IMR-90 (cell line): Measurements from ENCODE around the gene TNPO1. TPM values are rescaled to one million over a fixed set of nuclear protein-coding genes. Genes with fewer than 3 reads are reported as not detected.

Experiments used
- ATAC-seq: fragments of 200-7000 bp; cut with Tn5 transposase; 2 replicates; pipeline ENCODE4 v1.9.1; 2020; ENCODE audit warnings: low read depth, mild to moderate bottlenecking, moderate library complexity
- BruUV-seq: library from RNA; stranded (reverse); fragments of 400-500 nt; replicated peaks from 2 replicates; lab custom pipeline; 2021; lab: Mats Ljungman, UMichigan
- CTCF ChIA-PET: fragments of 300-600 bp; formaldehyde crosslinking; extraction: SDS; loops from one replicate; lab custom pipeline; 2021; ENCODE audit warnings: antibody characterized with exemption; lab: Yijun Ruan, JAX
- POLR2A ChIA-PET: fragments of 300-600 bp; sonication (Branson Sonifier 250); formaldehyde crosslinking; loops from one replicate; lab custom pipeline; 2022; ENCODE audit warnings: antibody characterized with exemption; ENCODE audit not compliant: unreplicated experiment; lab: Charles Lee
- DNase-seq: peaks from one replicate; pipeline ENCODE4 v3.0.0; 2013
- H2AFZ ChIP-seq: replicated peaks from 2 replicates; pipeline ENCODE3; 2013; ENCODE audit warnings: low read length, mild to moderate bottlenecking; ENCODE audit not compliant: poor library complexity
- H2AK5ac ChIP-seq: 2 replicates; pipeline ENCODE4 v1.6.1; 2013; ENCODE audit warnings: low read depth, low read length, inconsistent platforms
- H2AK9ac ChIP-seq: replicated peaks from 2 replicates; pipeline ENCODE3; 2013; ENCODE audit warnings: mild to moderate bottlenecking, low read depth, low read length, moderate library complexity; ENCODE audit not compliant: poor library complexity
- H2BK120ac ChIP-seq: 2 replicates; pipeline ENCODE4 v1.6.1; 2013; ENCODE audit warnings: low read depth, low read length, inconsistent platforms
- H2BK15ac ChIP-seq: 3 replicates; pipeline ENCODE4 v1.6.1; 2013; ENCODE audit warnings: low read depth, low read length, inconsistent platforms
- H2BK20ac ChIP-seq: 2 replicates; pipeline ENCODE4 v1.6.1; 2013; ENCODE audit warnings: low read depth, mild to moderate bottlenecking, inconsistent platforms, low read length, moderate library complexity
- H2BK5ac ChIP-seq: 2 replicates; pipeline ENCODE4 v1.6.1; 2013; ENCODE audit warnings: mild to moderate bottlenecking, low read depth, low read length, inconsistent platforms; ENCODE audit not compliant: poor library complexity, severe bottlenecking
- H3K14ac ChIP-seq: replicated peaks from 2 replicates; pipeline ENCODE4 v1.6.1; 2013; ENCODE audit warnings: low read depth, low read length, inconsistent platforms
- H3K18ac ChIP-seq: 2 replicates; pipeline ENCODE4 v1.6.1; 2013; ENCODE audit warnings: low read depth, low read length, control low read depth
- H3K23ac ChIP-seq: 2 replicates; pipeline ENCODE4 v1.6.1; 2013; ENCODE audit warnings: low read depth, low read length, inconsistent platforms
- H3K27ac ChIP-seq: 2 replicates; pipeline ENCODE4 v1.5.1; 2013; ENCODE audit warnings: mild to moderate bottlenecking, control low read depth, low read length; ENCODE audit not compliant: insufficient read depth
- H3K27me3 ChIP-seq: 2 replicates; pipeline ENCODE4 v1.6.1; 2013; ENCODE audit warnings: low read length; ENCODE audit not compliant: control insufficient read depth, insufficient read depth
- H3K36me3 ChIP-seq: 2 replicates; pipeline ENCODE4 v1.6.1; 2013; ENCODE audit warnings: low read length, mixed read lengths; ENCODE audit not compliant: control insufficient read depth, insufficient read depth
- H3K4ac ChIP-seq: 2 replicates; pipeline ENCODE4 v1.6.1; 2013; ENCODE audit warnings: low read depth, low read length, inconsistent platforms
- H3K4me1 ChIP-seq: 2 replicates; pipeline ENCODE4 v1.6.1; 2013; ENCODE audit warnings: low read length, mixed read lengths; ENCODE audit not compliant: control insufficient read depth, insufficient read depth
- H3K4me2 ChIP-seq: 2 replicates; pipeline ENCODE4 v1.6.1; 2013; ENCODE audit warnings: low read depth, mild to moderate bottlenecking, control low read depth, low read length, moderate library complexity
- H3K4me3 ChIP-seq: 2 replicates; pipeline ENCODE4 v1.5.1; 2013; ENCODE audit warnings: low read depth, mild to moderate bottlenecking, control low read depth, low read length, moderate library complexity; ENCODE audit not compliant: insufficient read depth
- H3K56ac ChIP-seq: 2 replicates; pipeline ENCODE4 v1.6.1; 2013; ENCODE audit warnings: low read length, inconsistent platforms; ENCODE audit not compliant: insufficient read depth; ENCODE audit errors: extremely low read depth
- H3K79me1 ChIP-seq, 2 experiments: 2 replicates each; pipeline ENCODE4 v1.6.1; 2013; ENCODE audit warnings: low read length in 2 of 2, inconsistent platforms in 1 of 2, low read depth in 1 of 2
- H3K9ac ChIP-seq: 2 replicates; pipeline ENCODE4 v1.6.1; 2013; ENCODE audit warnings: low read depth, low read length, control low read depth
- H3K9me1 ChIP-seq: 2 replicates; pipeline ENCODE4 v1.6.1; 2013; ENCODE audit warnings: low read length, inconsistent platforms; ENCODE audit not compliant: insufficient read depth
- H3K9me3 ChIP-seq: 2 replicates; pipeline ENCODE4 v1.6.1; 2013; ENCODE audit warnings: low read length; ENCODE audit not compliant: control insufficient read depth, insufficient read depth
- H4K20me1 ChIP-seq: 2 replicates; pipeline ENCODE4 v1.6.1; 2013; ENCODE audit warnings: low read length, inconsistent platforms; ENCODE audit not compliant: insufficient read depth
- H4K5ac ChIP-seq: 2 replicates; pipeline ENCODE4 v1.6.1; 2013; ENCODE audit warnings: mild to moderate bottlenecking, low read depth, low read length, control low read depth
- H4K8ac ChIP-seq, 2 experiments: 2 replicates each; pipeline ENCODE4 v1.6.1; 2013; ENCODE audit warnings: low read depth in 2 of 2, low read length in 2 of 2, control low read depth in 1 of 2, inconsistent platforms in 1 of 2
- H4K91ac ChIP-seq: 2 replicates; pipeline ENCODE4 v1.6.1; 2013; ENCODE audit warnings: low read depth, low read length, inconsistent platforms; ENCODE audit not compliant: insufficient read depth
- BHLHE40 ChIP-seq: fragments of 150-350 bp; IDR thresholded peaks from 2 replicates; pipeline ENCODE4 v1.6.1; 2016; ENCODE audit warnings: mild to moderate bottlenecking, low read depth, low read length
- CEBPB ChIP-seq: IDR thresholded peaks from 2 replicates; pipeline ENCODE4 v1.6.1; 2012; ENCODE audit warnings: low read depth, low read length, improper control_type of control experiment
- CHD1 ChIP-seq: IDR thresholded peaks from 2 replicates; pipeline ENCODE4 v1.6.1; 2012; ENCODE audit warnings: low read depth, low read length, improper control_type of control experiment
- CTCF ChIP-seq: conservative IDR thresholded peaks from 2 replicates; pipeline ENCODE4 v1.5.1; 2012; ENCODE audit warnings: mild to moderate bottlenecking, low read depth, low read length, improper control_type of control experiment
- ELK1 ChIP-seq: fragments of 150-350 bp; IDR thresholded peaks from 2 replicates; pipeline ENCODE4 v1.6.1; 2016; ENCODE audit warnings: low read depth, mild to moderate bottlenecking, low read length, moderate library complexity, borderline replicate concordance
- FOS ChIP-seq: fragments of 150-350 bp; IDR thresholded peaks from 2 replicates; pipeline ENCODE4 v1.6.1; 2016; ENCODE audit warnings: low read depth, low read length
- MAFK ChIP-seq: IDR thresholded peaks from 2 replicates; pipeline ENCODE4 v1.6.1; 2012; ENCODE audit warnings: low read depth, low read length, improper control_type of control experiment
- MAZ ChIP-seq: IDR thresholded peaks from 2 replicates; pipeline ENCODE4 v1.6.1; 2012; ENCODE audit warnings: low read depth, mild to moderate bottlenecking, low read length, improper control_type of control experiment, moderate library complexity, borderline replicate concordance
- MXI1 ChIP-seq: IDR thresholded peaks from 2 replicates; pipeline ENCODE4 v1.6.1; 2012; ENCODE audit warnings: low read depth, mild to moderate bottlenecking, low read length, moderate library complexity, borderline replicate concordance
- NFE2L2 ChIP-seq: fragments of 150-350 bp; IDR thresholded peaks from 2 replicates; pipeline ENCODE4 v1.6.1; 2016; ENCODE audit warnings: low read depth, mild to moderate bottlenecking, low read length
- POLR2A ChIP-seq: IDR thresholded peaks from 2 replicates; pipeline ENCODE4 v1.6.1; 2012; ENCODE audit warnings: mild to moderate bottlenecking, low read depth, low read length
- RAD21 ChIP-seq: IDR thresholded peaks from 2 replicates; pipeline ENCODE4 v1.6.1; 2012; ENCODE audit warnings: low read length, improper control_type of control experiment
- RCOR1 ChIP-seq: IDR thresholded peaks from 2 replicates; pipeline ENCODE4 v1.6.1; 2012; ENCODE audit warnings: mild to moderate bottlenecking, low read length, improper control_type of control experiment; ENCODE audit not compliant: insufficient replicate concordance
- RFX5 ChIP-seq: IDR thresholded peaks from 2 replicates; pipeline ENCODE4 v1.8.0; 2012; ENCODE audit warnings: low read depth, mild to moderate bottlenecking, low read length, moderate library complexity
- SMC3 ChIP-seq: fragments of 150-350 bp; IDR thresholded peaks from 2 replicates; pipeline ENCODE4 v1.6.1; 2016; ENCODE audit warnings: low read depth, mild to moderate bottlenecking, antibody characterized with exemption, low read length, moderate library complexity
- USF2 ChIP-seq: fragments of 150-350 bp; IDR thresholded peaks from 2 replicates; pipeline ENCODE4 v1.6.1; 2017; ENCODE audit warnings: mild to moderate bottlenecking, antibody characterized with exemption, low read length, low read depth
- WGBS, 2 experiments: methylation state at CpG; one replicate each; pipeline versions ENCODE4 v1.1.5 to v1.1.7; 2013; ENCODE audit warnings: missing lambda C conversion rate in 2 of 2; ENCODE audit not compliant: insufficient read length in 1 of 2; ENCODE audit errors: extremely low coverage in 2 of 2; 5-methylcytosine and 5-hydroxymethylcytosine counted together
- dilution Hi-C: fragments of 300-500 bp; cut with HindIII; formaldehyde crosslinking; loops from one replicate; pipeline ENCODE4 v1.14.3; 2018; ENCODE audit warnings: low sequenced_read_pairs; ENCODE audit not compliant: unreplicated experiment
- in situ Hi-C: fragments of 300-500 bp; cut with MboI; formaldehyde crosslinking; loops from 3 replicates; pipeline ENCODE4 v1.14.3; 2019; ENCODE audit warnings: low sequenced_read_pairs, inconsistent platforms, mixed read lengths
- intact Hi-C: fragments of 100-400 bp; cut with micrococcal nuclease; formaldehyde crosslinking; loops from 2 replicates; pipeline ENCODE4 v1.10.0; 2022
- polyA plus RNA-seq, 3 experiments: library from polyadenylated mRNA; depleted of rRNA; stranded (reverse); fragments of >200 nt; gene quantifications; 2 replicates each; pipeline ENCODE4 v1.2.3, GENCODE V29; 2012; ENCODE audit warnings: low replicate concordance in 1 of 3
- total RNA-seq: library from RNA; depleted of rRNA; stranded (reverse); fragments of >200 nt; gene quantifications from 2 replicates; pipeline ENCODE4 v1.2.3, GENCODE V29; 2012

Gene TNPO1
- total and polyA plus RNA-seq, 2 of the 4 experiments (the other 2 are of a cell fraction): 45.5 to 400 TPM

- ChIA-PET POLR2A (no interaction called here), CTCF (no interaction called here)
- Histone ChIP-seq H2BK20ac (no peak overlapping the region), H4K8ac (peak overlapping the region in 1 of 2 experiments; percentile 30; a peak in 1 of 4 replicates), H3K4me2 (no peak overlapping the region), H3K79me1 (peaks cover 21 to 37% of the 10 kb centered on the region in 2 experiments; a peak in 3 of 4 replicates), H2BK5ac (peak overlapping the region; percentile 31), H4K91ac (no peak overlapping the region), H4K5ac (no peak overlapping the region), H3K18ac (no peak overlapping the region), H3K4me3 (no peak overlapping the region), H3K56ac (no peak overlapping the region), H3K23ac (no peak overlapping the region), H3K27me3 (no peaks in the 10 kb centered on the region), H2BK120ac (no peak overlapping the region), H3K9me1 (peaks cover 7% of the 10 kb centered on the region; the same call in 1 of the 2 replicates), H2AFZ (no peak overlapping the region), H2AK9ac (no peak overlapping the region), H4K20me1 (peaks cover 10% of the 10 kb centered on the region; the same call in 1 of the 2 replicates), H2AK5ac (no peak overlapping the region), H3K9me3 (no peaks in the 10 kb centered on the region), H3K14ac (no peak overlapping the region), H3K27ac (no peak overlapping the region), H3K4ac (no peak overlapping the region), H3K4me1 (no peaks in the 10 kb centered on the region), H3K36me3 (peaks cover 25% of the 10 kb centered on the region), H3K9ac (no peak overlapping the region), H2BK15ac (no peak overlapping the region)
- in situ Hi-C loops: no loop called here
- ATAC-seq: peak; percentile 37
- peak; percentile 51 for DNase-seq
- intact Hi-C loops: no loop called here
- WGBS, 2 experiments: 13% methylated on average over 1 of the region's 1 CpG; no CpG with 5 or more reads in 1 of the 2 experiments
- dilution Hi-C loops: no loop called here
- BruUV-seq: no TSS peak
- TF ChIP-seq RFX5: no peak
- TF ChIP-seq CHD1: no peak
- no peak for TF ChIP-seq CEBPB
- no peak for TF ChIP-seq MAFK
- no peak for TF ChIP-seq MXI1
- no peak for TF ChIP-seq USF2
- no peak for TF ChIP-seq NFE2L2
- no peak for TF ChIP-seq CTCF
- no peak for TF ChIP-seq RAD21
- TF ChIP-seq MAZ: no peak
- no peak for TF ChIP-seq BHLHE40
- no peak for TF ChIP-seq POLR2A
- TF ChIP-seq FOS: no peak
- TF ChIP-seq ELK1: no peak
- TF ChIP-seq SMC3: no peak
- TF ChIP-seq RCOR1: no peak
These were observed 55.0 kb downstream of the TNPO1 start for GRCh38 chr5:72871366-72872024.
